Prostate gland (tissue), 2 donors: ENCODE measurements around the gene UCN. TPM values are rescaled to one million over a fixed set of nuclear protein-coding genes. Genes with fewer than 3 reads are reported as not detected.

Source experiments
- DNase-seq: peaks from one replicate; pipeline ENCODE4 v3.0.0-alpha.2; 2019; ENCODE audit warnings: low spot score
- H3K27ac ChIP-seq, 2 donors: fragments of 200-600 bp; sonication (generic); 2 replicates each; pipeline ENCODE4 v1.5.1; 2017 to 2019
- H3K27me3 ChIP-seq: fragments of 200-600 bp; sonication (generic); replicated peaks from 2 replicates; pipeline ENCODE4 v1.5.1; 2019; ENCODE audit not compliant: insufficient read depth
- H3K36me3 ChIP-seq, 2 donors: fragments of 200-600 bp; sonication (generic); 1 replicate in 1 of 2; 2 replicates in 1 of 2; pipeline versions ENCODE4 v1.5.1 to v1.8.1; 2017 to 2019
- H3K4me1 ChIP-seq: fragments of 200-600 bp; sonication (generic); replicated peaks from 2 replicates; pipeline ENCODE4 v1.5.1; 2019
- H3K4me3 ChIP-seq, 2 donors: fragments of 200-600 bp; sonication (generic); 2 replicates each; pipeline ENCODE4 v1.5.1; 2017 to 2019
- H3K9me3 ChIP-seq: fragments of 200-600 bp; sonication (generic); 2 replicates; pipeline ENCODE4 v1.5.1; 2017
- CTCF ChIP-seq, 4 experiments: fragments of 200-600 bp in 2 of 4; fragments of 450-650 bp in 2 of 4; sonication (generic) in 2 of 4; IDR thresholded peaks; 1 replicate in 3 of 4; 2 replicates in 1 of 4; pipeline ENCODE4 v1.5.1; 2016 to 2019; ENCODE audit warnings: antibody characterized with exemption in 4 of 4, mild to moderate bottlenecking in 2 of 4, moderate library complexity in 2 of 4
- POLR2A ChIP-seq: fragments of 450-650 bp; IDR thresholded peaks from one replicate; pipeline ENCODE4 v1.6.1; 2016; ENCODE audit warnings: antibody characterized with exemption, mild to moderate bottlenecking
- POLR2AphosphoS5 ChIP-seq: sonication (generic); formaldehyde crosslinking; IDR thresholded peaks from one replicate; pipeline ENCODE4 v1.6.1; 2017; ENCODE audit warnings: antibody characterized with exemption
- WGBS: methylation state at CpG from one replicate; pipeline ENCODE4 v1.1.5; 2018; 5-methylcytosine and 5-hydroxymethylcytosine counted together
- intact Hi-C: fragments of 100-400 bp; cut with DNase I; formaldehyde crosslinking; loops from one replicate; pipeline ENCODE4 v1.14.2; 2022
- total RNA-seq, 2 donors: library from RNA; depleted of rRNA; stranded (reverse); fragments of >200 nt; gene quantifications; one replicate each; pipeline ENCODE4 v1.1.0, GENCODE V29; 2016

The UCN gene
- total RNA-seq, 2 donors from 2014 or later = 4.2 to 11.2 TPM

GRCh38 chr2:27285481-27285880, 22.8 kb downstream of the UCN start:
- DNase-seq = no peak
- Histone ChIP-seq H3K9me3 (no peaks in the 10 kb centered on the region), H3K36me3 (no peaks in the 10 kb centered on the region), H3K27ac (no peak overlapping the region), H3K4me1 (no peaks in the 10 kb centered on the region), H3K27me3 (no peaks in the 10 kb centered on the region), H3K4me3 (no peak overlapping the region)
- TF ChIP-seq POLR2A = no peak
- TF ChIP-seq CTCF (IDR thresholded peaks at IDR 0.05) = no peak
- TF ChIP-seq POLR2AphosphoS5 = no peak
- intact Hi-C loops = loop anchor here (10.0 kb wide), 1 partner anchor 321 kb away; no protein-coding TSS in a partner anchor
- 84% methylated on average over 6 of the region's 6 CpGs for whole genome bisulfite sequencing

GRCh38 chr2:27284996-27285395, 23.2 kb downstream of the UCN start:
- no peaks in the 10 kb centered on the region for H3K36me3 ChIP-seq
- no peak overlapping the region for H3K4me3 ChIP-seq
- TF ChIP-seq POLR2AphosphoS5 (no peak), CTCF (IDR thresholded peaks at IDR 0.05) (no peak)
- no peaks in the 10 kb centered on the region for H3K27me3 ChIP-seq
- H3K4me1 ChIP-seq = no peaks in the 10 kb centered on the region
- intact Hi-C loops = loop anchor here (5.0 to 10.0 kb wide), 2 partner anchors 188 to 320 kb away; no protein-coding TSS in a partner anchor
- no peak for DNase-seq
- no peaks in the 10 kb centered on the region for H3K9me3 ChIP-seq
- no peak overlapping the region for H3K27ac ChIP-seq
- WGBS = 84% methylated on average over 1 of the region's 1 CpG

GRCh38 chr2:27282892-27283291, 25.4 kb downstream of the UCN start:
- 41% methylated on average over 5 of the region's 5 CpGs for WGBS
- intact Hi-C loops = loop anchor here (5.0 to 10.0 kb wide), 2 partner anchors 186 to 318 kb away; no protein-coding TSS in a partner anchor
- Histone ChIP-seq H3K4me1 (no peaks in the 10 kb centered on the region), H3K36me3 (no peaks in the 10 kb centered on the region), H3K9me3 (no peaks in the 10 kb centered on the region), H3K27me3 (no peaks in the 10 kb centered on the region), H3K4me3 (no peak overlapping the region), H3K27ac (no peak overlapping the region)
- TF ChIP-seq POLR2A (no peak), CTCF (IDR thresholded peaks at IDR 0.05) (no peak), POLR2AphosphoS5 (no peak)
- DNase-seq = no peak

- WGBS = 76% methylated on average over 5 of the region's 5 CpGs
- no peaks in the 10 kb centered on the region for H3K27me3 ChIP-seq
- TF ChIP-seq POLR2AphosphoS5 (no peak), CTCF (IDR thresholded peaks at IDR 0.05) (no peak), POLR2A (no peak)
- H3K9me3 ChIP-seq = no peaks in the 10 kb centered on the region
- H3K36me3 ChIP-seq = no peaks in the 10 kb centered on the region
- intact Hi-C loops = loop anchor here (5.0 to 10.0 kb wide), 2 partner anchors 185 to 317 kb away; no protein-coding TSS in a partner anchor
- DNase-seq = no peak
- H3K4me1 ChIP-seq = no peaks in the 10 kb centered on the region
- H3K27ac ChIP-seq = no peak within 1 kb of the TSS
- H3K4me3 ChIP-seq = no peak within 1 kb of the TSS
Observed at GRCh38 chr2:27281855-27282559, 26.2 kb downstream of the UCN start, which contains the start of gene TRIM54. Gene TRIM54, plus strand, starts transcription at chr2:27282429. Its CDS starts 303 bp downstream, at chr2:27282732.

GRCh38 chr2:27281442-27281841, 26.8 kb downstream of the UCN start:
- Histone ChIP-seq H3K4me1 (no peaks in the 10 kb centered on the region), H3K36me3 (no peaks in the 10 kb centered on the region), H3K9me3 (no peaks in the 10 kb centered on the region), H3K4me3 (no peak overlapping the region), H3K27ac (no peak overlapping the region), H3K27me3 (no peaks in the 10 kb centered on the region)
- 82% methylated on average over 3 of the region's 3 CpGs for WGBS
- intact Hi-C loops = loop anchor here (5.0 to 10.0 kb wide), 2 partner anchors 184 to 317 kb away; no protein-coding TSS in a partner anchor
- TF ChIP-seq POLR2A (no peak), POLR2AphosphoS5 (no peak), CTCF (IDR thresholded peaks at IDR 0.05) (no peak)
- no peak for DNase-seq
